GM12891 (cell line): ENCODE measurements around the gene PACSIN2.

Experiments used
- PAX5 ChIP-seq: IDR thresholded peaks from 2 replicates; pipeline ENCODE4 v1.6.1; 2011; ENCODE audit warnings: low read length, moderate library complexity, mild to moderate bottlenecking; ENCODE audit not compliant: insufficient read depth, severe bottlenecking
- POLR2A ChIP-seq: IDR thresholded peaks from 2 replicates; pipeline ENCODE4 v1.6.1; 2011; ENCODE audit warnings: low read depth, low read length, control low read depth
- POLR2AphosphoS5 ChIP-seq: IDR thresholded peaks from 2 replicates; pipeline ENCODE4 v1.6.1; 2011; ENCODE audit warnings: low read depth, low read length, control low read depth
- POU2F2 ChIP-seq: IDR thresholded peaks from 2 replicates; pipeline ENCODE4 v1.6.1; 2011; ENCODE audit warnings: low read depth, mild to moderate bottlenecking, control low read depth, low read length, moderate library complexity
- SPI1 ChIP-seq: IDR thresholded peaks from 2 replicates; pipeline ENCODE4 v1.6.1; 2011; ENCODE audit warnings: low read depth, low read length, control low read depth
- TAF1 ChIP-seq: IDR thresholded peaks from 2 replicates; pipeline ENCODE4 v1.6.1; 2011; ENCODE audit warnings: low read depth, low read length, control low read depth

DNA sequence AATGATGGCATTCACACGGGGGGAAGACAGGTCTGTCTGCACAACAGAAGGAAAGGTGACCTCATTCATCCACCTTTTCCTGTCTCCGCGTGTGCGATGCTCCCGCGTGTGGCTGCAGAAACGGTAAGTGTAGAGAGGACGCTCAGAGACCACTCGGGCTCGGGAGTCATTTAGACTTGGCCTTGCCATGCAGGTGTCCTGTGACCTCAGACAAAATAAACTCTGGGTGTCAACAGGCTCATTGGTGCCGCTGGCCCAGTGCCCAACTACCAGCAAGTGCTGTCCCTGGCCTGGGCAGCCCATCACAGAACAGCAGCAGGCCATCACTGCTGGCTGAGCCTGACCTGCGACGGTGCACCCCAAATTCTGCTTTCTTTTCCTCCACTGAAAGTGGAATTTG, 109.7 kb downstream of the PACSIN2 start:
- TF ChIP-seq POLR2A, result no peak
- no peak for TF ChIP-seq TAF1
- no peak for TF ChIP-seq POU2F2
- no peak for TF ChIP-seq POLR2AphosphoS5
- no peak for TF ChIP-seq PAX5
- no peak for TF ChIP-seq SPI1
